GM21576 (cell line): ENCODE results near the gene LRFN2.

ENCODE experiments used
- ATAC-seq: cut with Tn5 transposase; IDR thresholded peaks from one replicate; pipeline ENCODE4 v1.9.1; 2021; ENCODE audit warnings: mild to moderate bottlenecking, moderate library complexity; ENCODE audit not compliant: unreplicated experiment

LRFN2 gene

GRCh38 chr6:40408786-40409542 is 178.2 kb downstream of the LRFN2 start:
- ATAC-seq, result no peak

- ATAC-seq, result no peak
These were observed 179.9 kb downstream of the LRFN2 start for GRCh38 chr6:40407239-40407638.

GRCh38 chr6:40406175-40406574 is 181.0 kb downstream of the LRFN2 start:
- ATAC-seq, result no peak

- no peak for ATAC-seq
These were observed 186.4 kb downstream of the LRFN2 start for GRCh38 chr6:40400738-40401137.

- no peak for ATAC-seq
These were observed 187.2 kb downstream of the LRFN2 start for GRCh38 chr6:40399888-40400457.

DNA sequence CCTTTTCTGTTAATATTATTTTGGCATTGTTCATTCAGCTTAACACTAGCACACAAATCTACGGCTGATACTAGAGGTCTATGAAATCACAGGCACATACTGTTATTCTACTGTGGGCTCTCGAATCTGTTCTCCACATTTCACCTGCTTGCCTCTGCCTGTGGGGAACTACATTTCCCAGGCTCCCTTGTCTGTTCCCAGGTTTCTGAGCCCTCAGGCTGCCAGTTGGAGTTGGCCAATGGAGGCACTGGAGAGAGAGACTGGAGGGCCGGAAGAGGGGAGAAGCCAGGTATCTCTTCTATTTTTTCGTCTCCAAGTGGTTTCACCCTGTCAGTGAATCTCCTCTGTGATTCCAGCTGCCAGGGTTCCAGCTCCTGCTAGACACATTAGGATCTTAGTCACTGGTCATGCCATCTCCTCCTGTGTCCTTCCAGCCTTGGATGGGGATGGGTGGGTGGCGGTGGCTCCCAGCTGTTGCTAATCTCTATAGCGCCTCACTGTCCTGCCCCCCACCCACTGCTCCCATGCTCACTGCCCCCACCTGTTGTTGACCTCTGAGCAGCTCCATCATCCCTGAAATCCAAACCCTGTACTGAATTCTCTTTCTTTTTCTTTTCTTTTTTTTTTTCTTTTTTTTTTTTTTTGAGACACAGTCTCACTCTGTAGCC is 188.2 kb downstream of the LRFN2 start:
- no peak for ATAC-seq

DNA sequence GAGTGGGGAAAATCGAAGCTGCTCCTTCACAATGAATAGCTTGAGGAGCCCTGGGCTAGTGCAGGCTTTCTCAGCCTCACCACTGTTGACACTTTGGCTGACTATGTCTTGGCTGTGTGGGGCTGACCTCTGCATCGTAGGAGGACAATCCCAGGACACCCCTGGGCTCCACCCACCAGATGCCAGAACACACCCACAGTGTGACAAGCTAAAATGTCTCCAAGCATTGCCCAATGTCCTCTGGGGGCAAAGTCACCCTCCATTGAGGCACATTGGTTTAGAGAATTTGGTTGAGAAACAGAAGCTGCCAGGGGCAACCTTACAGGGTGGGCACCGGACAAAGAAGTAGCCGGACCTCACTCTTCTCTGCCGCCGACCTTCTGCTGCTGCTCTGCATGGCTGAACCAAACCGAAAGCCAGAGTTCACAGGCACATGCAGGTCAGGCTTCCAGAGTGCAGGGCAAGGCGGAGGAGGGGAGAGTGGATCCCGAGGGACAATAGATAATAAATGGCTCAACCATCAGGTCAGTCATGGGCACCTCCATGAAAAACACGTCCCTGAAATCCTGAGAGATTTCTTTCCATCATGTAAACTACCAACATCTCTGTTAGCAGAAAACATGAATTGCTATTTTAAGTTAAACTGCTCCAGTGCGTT is 189.0 kb downstream of the LRFN2 start:
- ATAC-seq, result no peak

GRCh38 chr6:40397287-40398033 is 189.7 kb downstream of the LRFN2 start:
- no peak for ATAC-seq

GRCh38 chr6:40395698-40396076 is 191.5 kb downstream of the LRFN2 start:
- ATAC-seq, result no peak

DNA sequence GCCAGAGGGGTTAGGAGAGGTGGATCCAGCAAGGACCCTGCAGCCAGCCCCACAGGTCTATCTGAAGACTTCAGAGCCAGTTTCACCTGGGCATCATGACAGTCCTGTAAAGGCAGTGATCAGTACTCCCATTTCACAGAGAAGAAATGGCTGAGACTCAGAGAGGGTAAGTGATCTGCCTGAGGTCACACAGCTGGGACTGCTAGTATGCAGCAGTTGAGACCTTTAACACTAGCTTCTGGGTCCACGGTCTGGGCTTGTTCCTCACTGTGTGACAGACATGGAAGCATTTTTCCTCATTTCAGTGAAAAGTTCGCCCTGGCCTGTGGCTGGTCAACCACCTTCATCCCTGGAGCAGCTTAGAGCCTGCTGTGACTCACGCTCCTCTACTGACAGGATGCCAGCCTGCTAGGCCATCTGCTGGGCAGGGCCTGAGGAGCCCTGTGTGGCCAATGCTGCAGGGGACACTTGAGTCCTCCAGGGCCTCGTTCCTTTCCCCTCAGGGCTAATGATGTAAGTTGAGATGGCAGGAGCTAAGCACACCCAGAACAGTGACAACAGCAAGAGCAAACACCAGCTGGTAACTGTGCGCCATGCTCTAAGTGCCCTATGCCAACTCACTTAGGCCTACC is 192.0 kb downstream of the LRFN2 start:
- ATAC-seq, result no peak

DNA sequence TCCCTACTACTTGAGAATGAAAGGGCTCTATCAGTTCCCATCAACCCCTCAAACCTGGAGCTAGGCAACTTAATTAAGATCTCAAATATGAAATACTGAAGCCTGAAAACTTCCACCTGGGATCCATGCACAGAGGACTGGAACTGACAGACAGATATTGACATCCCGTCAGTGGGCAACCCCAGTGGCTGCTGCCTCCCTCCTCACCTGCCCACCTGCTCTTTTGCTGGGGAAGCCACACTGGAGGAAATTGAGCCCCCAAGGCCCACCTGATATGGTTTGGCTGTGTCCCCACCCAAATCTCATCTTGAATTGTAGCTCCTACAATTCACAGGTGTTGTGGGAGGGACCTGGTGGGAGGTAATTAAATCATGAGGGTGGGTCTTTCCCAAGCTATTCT is 192.8 kb downstream of the LRFN2 start:
- ATAC-seq, result no peak

- ATAC-seq, result no peak
These were observed 193.5 kb downstream of the LRFN2 start for GRCh38 chr6:40393641-40394040.

DNA sequence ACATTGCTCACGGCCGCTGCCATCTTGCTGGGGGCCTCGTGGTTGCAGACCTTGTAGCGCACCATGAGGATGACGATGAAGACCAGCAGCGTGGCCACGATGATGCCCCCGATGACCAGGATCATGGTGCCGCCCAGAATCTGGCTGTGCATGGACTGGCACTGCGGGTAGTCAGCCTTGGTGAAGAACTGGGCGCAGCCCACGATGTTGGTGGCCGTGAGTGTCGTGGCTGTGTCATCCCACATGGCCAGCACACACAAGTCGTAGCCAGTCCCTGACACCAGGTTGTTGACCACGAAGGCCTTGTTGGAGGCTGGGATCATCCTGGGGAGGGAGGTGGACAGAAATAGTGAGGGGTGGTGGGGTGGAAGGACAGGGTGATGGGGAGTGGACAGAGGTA is 194.6 kb downstream of the LRFN2 start:
- ATAC-seq, result no peak

DNA sequence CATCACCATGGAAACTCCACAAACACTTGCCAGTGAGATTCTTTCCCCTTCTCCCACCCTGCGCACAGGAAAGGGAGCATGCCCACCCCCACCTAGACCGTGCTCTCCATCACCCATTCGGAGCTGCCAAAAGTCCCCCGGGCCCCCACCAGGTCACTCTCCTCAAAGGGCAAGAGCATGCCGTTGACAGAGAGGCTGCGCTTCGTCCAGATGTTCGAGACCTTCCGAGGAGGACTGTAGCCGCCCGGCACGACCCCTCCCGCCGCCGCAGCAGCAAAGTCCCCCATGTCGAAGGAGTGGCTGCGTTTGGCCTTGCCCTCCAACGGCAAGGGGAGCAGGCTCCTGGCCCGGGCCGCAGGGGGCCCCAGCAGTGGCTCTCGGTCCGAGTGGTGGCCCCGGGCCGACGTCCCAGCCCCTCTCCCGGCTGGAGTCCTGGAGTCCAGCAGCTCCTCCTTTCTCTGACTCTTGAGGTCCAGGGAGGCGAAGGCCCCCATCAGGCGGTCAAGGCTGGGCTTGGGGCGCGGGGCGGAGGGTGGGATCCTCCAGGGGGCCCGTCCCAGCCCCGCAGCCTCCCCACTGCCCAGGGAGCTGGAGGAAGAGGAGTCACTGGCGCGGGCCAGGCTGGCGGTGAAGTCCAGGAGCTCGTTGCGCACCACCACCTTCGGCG is 195.2 kb downstream of the LRFN2 start:
- ATAC-seq, result no peak

GRCh38 chr6:40391086-40391485 is 196.1 kb downstream of the LRFN2 start:
- ATAC-seq, result no peak

GRCh38 chr6:40390144-40390800 is 196.9 kb downstream of the LRFN2 start:
- no peak for ATAC-seq

GRCh38 chr6:40389254-40389653 is 197.9 kb downstream of the LRFN2 start:
- no peak for ATAC-seq

DNA sequence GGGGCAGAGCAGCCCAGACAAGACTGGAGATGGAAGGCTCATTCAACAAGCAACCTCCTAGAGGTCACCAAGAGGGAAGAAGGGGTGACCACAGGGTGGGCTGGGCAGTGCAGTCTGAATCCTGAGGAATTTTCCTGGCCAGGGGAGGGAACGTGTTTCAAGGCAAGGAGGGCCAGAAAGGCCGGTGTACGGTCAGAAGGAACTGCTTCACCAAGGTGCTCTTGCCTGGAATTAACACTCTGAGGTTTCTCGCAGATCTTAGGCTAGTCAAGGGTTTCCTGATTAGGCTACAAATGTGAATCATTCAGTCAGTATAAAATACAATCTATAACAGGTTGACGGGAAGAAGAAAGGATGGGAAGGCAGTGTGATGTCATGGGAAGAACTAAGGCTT is 199.3 kb downstream of the LRFN2 start:
- ATAC-seq, result no peak

GRCh38 chr6:40387127-40387870 is 199.9 kb downstream of the LRFN2 start:
- no peak for ATAC-seq
